ENCODE measurements around the gene PRSS38. TPM values are rescaled to one million over a fixed set of nuclear protein-coding genes. Genes with fewer than 3 reads are reported as not detected.

PRSS38 gene
- total RNA-seq, 1 donor from 2014 or later: not detected

GRCh38 chr1:227805606-227806197, 9.8 kb upstream of the PRSS38 start:
- Mint-ChIP-seq H3K9me3 (peaks cover 24% of the 10 kb centered on the region), H3K27me3 (ENCODE audit: insufficient read depth) (peaks cover 25% of the 10 kb centered on the region), H3K27ac (no peak overlapping the region), H3K4me1 (ENCODE audit: low read depth) (peaks cover 6% of the 10 kb centered on the region), H3K36me3 (ENCODE audit: low read depth) (no peaks in the 10 kb centered on the region), H3K4me3 (no peak overlapping the region)
- intact Hi-C loops (cut with micrococcal nuclease): no loop called here
- no peak for DNase-seq (ENCODE audit: low spot score)

GRCh38 chr1:227808566-227808965, 6.9 kb upstream of the PRSS38 start:
- H3K9me3 Mint-ChIP-seq: peaks cover 39% of the 10 kb centered on the region
- peaks cover 12% of the 10 kb centered on the region for H3K27me3 Mint-ChIP-seq (ENCODE audit: insufficient read depth)
- DNase-seq (ENCODE audit: low spot score): no peak
- no peak overlapping the region for H3K4me3 Mint-ChIP-seq
- intact Hi-C loops (cut with micrococcal nuclease): no loop called here
- H3K4me1 Mint-ChIP-seq (ENCODE audit: low read depth): peaks cover 6% of the 10 kb centered on the region
- H3K27ac Mint-ChIP-seq: no peak overlapping the region
- no peaks in the 10 kb centered on the region for H3K36me3 Mint-ChIP-seq (ENCODE audit: low read depth)

- no peak overlapping the region for H3K27ac Mint-ChIP-seq
- H3K4me3 Mint-ChIP-seq: no peak overlapping the region
- intact Hi-C loops (cut with micrococcal nuclease): no loop called here
- peaks cover 6% of the 10 kb centered on the region for H3K4me1 Mint-ChIP-seq (ENCODE audit: low read depth)
- peaks cover 11% of the 10 kb centered on the region for H3K27me3 Mint-ChIP-seq (ENCODE audit: insufficient read depth)
- H3K36me3 Mint-ChIP-seq (ENCODE audit: low read depth): no peaks in the 10 kb centered on the region
- no peak for DNase-seq (ENCODE audit: low spot score)
- H3K9me3 Mint-ChIP-seq: peaks cover 42% of the 10 kb centered on the region
Observed at GRCh38 chr1:227809026-227809425, 6.4 kb upstream of the PRSS38 start.

GRCh38 chr1:227813962-227814361, 1.5 kb upstream of the PRSS38 start:
- no peaks in the 10 kb centered on the region for H3K36me3 Mint-ChIP-seq (ENCODE audit: low read depth)
- no peak overlapping the region for H3K4me3 Mint-ChIP-seq
- peaks cover 4% of the 10 kb centered on the region for H3K27me3 Mint-ChIP-seq (ENCODE audit: insufficient read depth)
- H3K4me1 Mint-ChIP-seq (ENCODE audit: low read depth): peaks cover 2% of the 10 kb centered on the region
- no peak overlapping the region for H3K27ac Mint-ChIP-seq
- peaks cover 35% of the 10 kb centered on the region for H3K9me3 Mint-ChIP-seq
- DNase-seq (ENCODE audit: low spot score): no peak
- intact Hi-C loops (cut with micrococcal nuclease): no loop called here

- no peak for DNase-seq (ENCODE audit: low spot score)
- Mint-ChIP-seq H3K27ac (no peak overlapping the region), H3K4me1 (ENCODE audit: low read depth) (no peaks in the 10 kb centered on the region), H3K36me3 (ENCODE audit: low read depth) (no peaks in the 10 kb centered on the region), H3K9me3 (peaks cover 28% of the 10 kb centered on the region), H3K27me3 (ENCODE audit: insufficient read depth) (peaks cover 6% of the 10 kb centered on the region), H3K4me3 (no peak overlapping the region)
- intact Hi-C loops (cut with micrococcal nuclease): no loop called here
Observed at GRCh38 chr1:227816750-227817446, 1.4 kb downstream of the PRSS38 start.

GRCh38 chr1:227823537-227823936, 8.1 kb downstream of the PRSS38 start:
- no peaks in the 10 kb centered on the region for H3K36me3 Mint-ChIP-seq (ENCODE audit: low read depth)
- peaks cover 23% of the 10 kb centered on the region for H3K9me3 Mint-ChIP-seq
- no peak for DNase-seq (ENCODE audit: low spot score)
- intact Hi-C loops (cut with micrococcal nuclease): no loop called here
- no peaks in the 10 kb centered on the region for H3K4me1 Mint-ChIP-seq (ENCODE audit: low read depth)
- no peak overlapping the region for H3K27ac Mint-ChIP-seq
- no peak overlapping the region for H3K4me3 Mint-ChIP-seq
- peaks cover 7% of the 10 kb centered on the region for H3K27me3 Mint-ChIP-seq (ENCODE audit: insufficient read depth)

- Mint-ChIP-seq H3K27me3 (ENCODE audit: insufficient read depth) (peaks cover 7% of the 10 kb centered on the region), H3K4me3 (no peak overlapping the region), H3K36me3 (ENCODE audit: low read depth) (no peaks in the 10 kb centered on the region), H3K4me1 (ENCODE audit: low read depth) (no peaks in the 10 kb centered on the region), H3K9me3 (peaks cover 23% of the 10 kb centered on the region), H3K27ac (no peak overlapping the region)
- intact Hi-C loops (cut with micrococcal nuclease): no loop called here
- DNase-seq (ENCODE audit: low spot score): no peak
Observed at GRCh38 chr1:227824204-227824603, 8.7 kb downstream of the PRSS38 start.

GRCh38 chr1:227828786-227829185, 13.3 kb downstream of the PRSS38 start:
- DNase-seq (ENCODE audit: low spot score): no peak
- Mint-ChIP-seq H3K27ac (no peak overlapping the region), H3K4me3 (no peak overlapping the region), H3K36me3 (ENCODE audit: low read depth) (no peaks in the 10 kb centered on the region), H3K27me3 (ENCODE audit: insufficient read depth) (peaks cover 2% of the 10 kb centered on the region), H3K9me3 (peaks cover 25% of the 10 kb centered on the region), H3K4me1 (ENCODE audit: low read depth) (no peaks in the 10 kb centered on the region)
- intact Hi-C loops (cut with micrococcal nuclease): no loop called here

- H3K9me3 Mint-ChIP-seq: no peaks in the 10 kb centered on the region
- H3K36me3 Mint-ChIP-seq (ENCODE audit: low read depth): no peaks in the 10 kb centered on the region
- no peak overlapping the region for H3K27ac Mint-ChIP-seq
- H3K4me1 Mint-ChIP-seq (ENCODE audit: low read depth): no peaks in the 10 kb centered on the region
- H3K27me3 Mint-ChIP-seq (ENCODE audit: insufficient read depth): no peaks in the 10 kb centered on the region
- H3K4me3 Mint-ChIP-seq: no peak overlapping the region
- intact Hi-C loops (cut with micrococcal nuclease): no loop called here
- no peak for DNase-seq (ENCODE audit: low spot score)
Observed at GRCh38 chr1:227838181-227838580, 22.7 kb downstream of the PRSS38 start.

- H3K9me3 Mint-ChIP-seq: no peaks in the 10 kb centered on the region
- no peaks in the 10 kb centered on the region for H3K4me1 Mint-ChIP-seq (ENCODE audit: low read depth)
- H3K36me3 Mint-ChIP-seq (ENCODE audit: low read depth): no peaks in the 10 kb centered on the region
- no peak overlapping the region for H3K4me3 Mint-ChIP-seq
- intact Hi-C loops (cut with micrococcal nuclease): no loop called here
- no peak overlapping the region for H3K27ac Mint-ChIP-seq
- no peaks in the 10 kb centered on the region for H3K27me3 Mint-ChIP-seq (ENCODE audit: insufficient read depth)
- DNase-seq (ENCODE audit: low spot score): no peak
Observed at GRCh38 chr1:227841096-227841495, 25.6 kb downstream of the PRSS38 start.

- H3K9me3 Mint-ChIP-seq: peaks cover 5% of the 10 kb centered on the region
- DNase-seq (ENCODE audit: low spot score): no peak
- no peaks in the 10 kb centered on the region for H3K27me3 Mint-ChIP-seq (ENCODE audit: insufficient read depth)
- H3K4me3 Mint-ChIP-seq: no peak overlapping the region
- intact Hi-C loops (cut with micrococcal nuclease): no loop called here
- H3K4me1 Mint-ChIP-seq (ENCODE audit: low read depth): no peaks in the 10 kb centered on the region
- H3K27ac Mint-ChIP-seq: no peak overlapping the region
- H3K36me3 Mint-ChIP-seq (ENCODE audit: low read depth): no peaks in the 10 kb centered on the region
Observed at GRCh38 chr1:227844320-227845146, 29.1 kb downstream of the PRSS38 start.

- Mint-ChIP-seq H3K4me3 (no peak overlapping the region), H3K27me3 (ENCODE audit: insufficient read depth) (no peaks in the 10 kb centered on the region), H3K4me1 (ENCODE audit: low read depth) (no peaks in the 10 kb centered on the region), H3K36me3 (ENCODE audit: low read depth) (no peaks in the 10 kb centered on the region), H3K9me3 (peaks cover 5% of the 10 kb centered on the region), H3K27ac (no peak overlapping the region)
- intact Hi-C loops (cut with micrococcal nuclease): no loop called here
- DNase-seq (ENCODE audit: low spot score): no peak
Observed at GRCh38 chr1:227845147-227845458, 29.6 kb downstream of the PRSS38 start.

GRCh38 chr1:227845519-227845918, 30.0 kb downstream of the PRSS38 start:
- H3K27me3 Mint-ChIP-seq (ENCODE audit: insufficient read depth): peaks cover under 1% of the 10 kb centered on the region
- no peaks in the 10 kb centered on the region for H3K4me1 Mint-ChIP-seq (ENCODE audit: low read depth)
- intact Hi-C loops (cut with micrococcal nuclease): no loop called here
- no peaks in the 10 kb centered on the region for H3K36me3 Mint-ChIP-seq (ENCODE audit: low read depth)
- no peak overlapping the region for H3K4me3 Mint-ChIP-seq
- H3K27ac Mint-ChIP-seq: no peak overlapping the region
- DNase-seq (ENCODE audit: low spot score): no peak
- H3K9me3 Mint-ChIP-seq: peaks cover 5% of the 10 kb centered on the region

All from activated T-helper 1 cell treated with anti-CD3 and anti-CD28 coated beads, Interleukin-12 subunit alpha, Interleukin-12 subunit beta, Interleukin-2, Interleukin-4 antibody, amounts not matched to agents 30 ng/mL and 10 ng/mL and 1 ng/mL, durations not matched to agents 14 hours and 24 hours and 36 hours (primary cell).